Endometrial microvascular endothelial cells (primary cell): ENCODE results near the gene EXOC3L2. TPM values are rescaled to one million over a fixed set of nuclear protein-coding genes. Genes with fewer than 3 reads are reported as not detected.

Experiments
- in situ Hi-C: cut with HindIII; loops from 2 replicates; pipeline ENCODE4 v1.10.0; 2017; ENCODE audit warnings: low sequenced_read_pairs, low pct_unique_long_range_greater_than_20kb; ENCODE audit errors: inconsistent ontology term
- total RNA-seq: library from RNA; depleted of rRNA; stranded (reverse); fragments of >200 nt; gene quantifications from one replicate; pipeline ENCODE4 v1.2.3, GENCODE V29; 2015; ENCODE audit errors: inconsistent ontology term

EXOC3L2 gene
- total RNA-seq, 1 donor from 2014 or later, result 2.5 TPM

DNA sequence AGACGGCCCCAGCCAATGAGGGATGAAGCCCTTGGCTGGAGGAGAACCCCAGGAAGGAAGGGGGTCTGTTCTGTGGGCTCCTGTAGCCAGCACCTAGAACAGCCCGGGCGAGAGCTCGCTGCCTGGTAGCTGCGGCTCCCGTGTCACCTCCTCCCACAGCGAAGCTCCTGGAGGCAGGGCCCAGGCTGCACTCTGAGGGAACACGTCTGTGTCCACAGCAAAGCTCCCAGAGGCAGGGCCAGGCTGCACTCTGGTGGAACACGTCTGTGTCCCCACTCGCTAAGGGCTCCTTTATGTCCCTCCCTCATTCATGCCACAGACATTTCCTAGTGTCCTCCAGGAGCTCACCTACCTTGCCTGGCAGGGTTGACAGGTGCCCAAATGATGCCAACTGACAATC is 75.6 kb downstream of the EXOC3L2 start:
- in situ Hi-C loops, result no loop called here

DNA sequence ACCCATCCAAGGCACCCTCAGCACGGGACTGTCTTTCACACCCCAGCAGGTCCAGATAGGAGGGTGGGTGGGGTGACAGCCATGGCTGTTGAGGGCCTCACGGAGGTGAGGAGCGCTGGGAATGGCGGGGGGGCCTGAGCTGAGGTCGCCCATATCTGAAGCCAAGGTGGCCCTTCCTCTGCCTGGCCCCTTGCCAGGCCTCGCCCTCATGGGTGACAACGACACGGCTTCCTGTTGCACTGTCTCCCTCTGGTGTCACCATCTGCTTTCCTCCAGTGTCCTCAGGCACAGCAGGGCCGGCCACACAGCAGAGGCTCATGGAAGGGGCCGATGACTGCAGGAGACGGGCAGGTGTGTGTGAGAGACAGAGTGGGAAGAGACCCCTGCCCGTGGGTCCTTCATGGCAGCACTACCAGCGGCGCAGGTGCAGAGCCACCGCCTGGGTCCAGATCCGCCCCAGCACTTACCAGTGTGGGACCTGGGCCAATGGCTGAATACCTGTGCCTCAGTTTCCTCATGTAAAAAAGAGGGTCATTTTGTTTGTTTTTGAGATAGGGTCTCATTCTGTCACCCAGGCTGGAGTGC is 76.3 kb downstream of the EXOC3L2 start:
- in situ Hi-C loops, result no loop called here

DNA sequence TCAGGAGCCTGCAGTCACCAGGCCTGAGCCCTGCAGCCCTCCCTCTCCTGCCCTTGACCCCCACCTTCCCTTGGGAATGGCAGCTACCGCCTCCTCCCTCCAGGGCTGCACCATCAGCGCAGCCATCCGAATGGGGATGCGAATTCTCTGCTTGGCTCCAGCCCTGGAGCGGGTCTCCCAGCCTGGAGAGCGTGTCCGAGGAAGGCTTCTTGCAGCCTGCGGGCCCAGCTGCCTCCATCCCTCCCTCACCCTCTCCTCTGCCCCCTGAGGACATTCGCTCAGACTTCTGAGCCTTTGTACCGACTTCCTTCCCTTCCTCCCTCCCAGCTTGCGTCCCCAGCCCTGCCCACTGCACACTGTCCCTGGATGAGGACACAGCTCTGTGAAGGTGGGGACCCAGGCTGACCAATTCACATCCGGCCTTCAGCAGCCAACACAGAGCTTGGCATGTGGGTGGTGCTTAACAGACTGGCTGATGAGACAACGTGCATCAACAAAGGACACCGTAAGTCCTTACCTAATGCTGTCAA is 78.4 kb downstream of the EXOC3L2 start:
- in situ Hi-C loops, result no loop called here

DNA sequence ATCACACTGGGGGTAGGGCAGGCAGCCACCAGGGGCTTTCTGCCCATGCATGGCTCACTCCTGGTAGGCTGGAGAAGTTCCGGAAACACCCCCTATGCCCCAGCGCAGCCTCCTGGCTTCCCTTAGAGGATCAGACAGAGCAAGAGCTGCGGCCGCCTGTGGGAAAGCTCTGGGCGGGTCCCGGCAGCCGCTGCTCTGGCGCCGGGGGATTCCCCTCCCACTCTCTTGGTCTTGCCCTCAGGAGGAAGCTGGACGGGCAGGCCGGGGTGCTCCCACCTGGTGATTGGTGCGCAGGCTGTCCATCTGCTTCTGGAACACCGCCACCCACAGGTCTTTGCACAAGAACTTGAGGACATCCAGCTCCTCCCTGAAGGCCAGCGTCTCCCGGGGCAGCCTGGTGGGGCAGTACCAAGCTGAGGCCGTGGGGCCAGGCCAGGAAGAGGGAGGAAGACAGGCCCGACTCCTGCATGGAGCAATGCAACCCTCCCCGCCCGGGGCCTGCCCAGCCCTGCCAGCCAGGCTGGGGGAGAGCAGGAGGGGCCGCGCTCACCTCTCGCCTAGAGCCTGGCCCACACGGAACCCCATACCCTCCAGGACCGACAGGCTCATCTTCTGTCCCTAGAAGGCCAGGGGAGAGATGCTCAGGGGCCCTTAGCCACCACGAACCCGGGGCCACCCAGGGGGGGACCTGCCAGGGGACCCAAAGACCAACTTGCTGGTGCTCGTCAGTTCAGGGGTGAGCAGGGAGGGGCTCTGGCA is 80.5 kb downstream of the EXOC3L2 start:
- in situ Hi-C loops, result no loop called here

DNA sequence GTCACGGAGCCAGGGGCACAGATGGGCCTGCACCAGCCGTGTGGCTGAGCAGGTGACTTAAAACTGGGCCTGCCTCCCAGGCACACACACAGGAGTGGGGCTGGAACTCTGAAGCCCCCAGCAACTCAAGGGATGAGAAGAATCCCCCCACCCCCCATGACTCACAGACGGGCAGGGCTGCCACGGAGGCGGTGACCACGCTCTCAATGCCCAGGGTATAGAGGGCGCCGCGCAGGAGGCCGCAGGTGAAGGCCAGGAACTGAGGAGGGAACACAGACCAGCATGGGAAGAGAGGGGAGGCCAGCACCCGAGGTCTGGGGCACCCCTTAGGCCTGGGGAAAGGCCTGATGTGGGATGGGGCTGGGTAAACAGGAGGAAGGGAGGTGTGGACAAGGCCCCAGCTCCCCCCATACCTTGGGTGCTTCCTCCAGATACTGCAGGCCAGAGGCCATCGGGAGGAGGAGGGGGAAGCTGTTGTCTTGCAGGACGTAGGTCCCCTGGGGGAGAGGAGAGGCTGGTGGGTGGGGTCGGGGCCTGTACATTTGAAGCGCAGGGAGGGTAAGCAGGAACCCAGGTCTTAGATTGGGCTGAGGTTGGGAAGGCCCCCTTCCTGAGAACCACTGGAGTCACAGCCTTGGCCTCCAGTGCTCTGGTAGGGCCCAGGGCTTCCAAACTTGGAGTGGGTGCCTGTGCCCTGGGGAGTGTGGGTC is 81.3 kb downstream of the EXOC3L2 start:
- in situ Hi-C loops, result no loop called here

DNA sequence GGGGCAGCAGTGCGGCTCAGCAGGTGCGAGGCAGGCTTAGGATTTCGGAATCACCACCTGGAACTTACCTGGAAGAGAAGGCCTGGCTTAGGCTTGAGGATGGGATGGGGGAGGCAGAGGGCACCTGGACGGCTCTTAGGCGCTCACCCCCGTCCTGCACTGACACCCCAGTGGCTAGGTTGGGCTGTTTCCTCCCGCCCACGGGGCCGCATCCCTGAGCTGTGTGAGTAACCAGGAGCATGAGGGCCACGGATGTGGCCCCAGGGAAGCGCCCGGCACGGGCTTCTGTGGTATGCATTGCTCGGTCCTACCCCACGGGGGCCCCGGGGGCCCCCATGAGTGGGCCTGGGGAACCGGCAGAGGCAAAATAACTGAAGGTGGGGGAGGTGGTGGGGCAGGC is 82.1 kb downstream of the EXOC3L2 start:
- in situ Hi-C loops, result no loop called here

DNA sequence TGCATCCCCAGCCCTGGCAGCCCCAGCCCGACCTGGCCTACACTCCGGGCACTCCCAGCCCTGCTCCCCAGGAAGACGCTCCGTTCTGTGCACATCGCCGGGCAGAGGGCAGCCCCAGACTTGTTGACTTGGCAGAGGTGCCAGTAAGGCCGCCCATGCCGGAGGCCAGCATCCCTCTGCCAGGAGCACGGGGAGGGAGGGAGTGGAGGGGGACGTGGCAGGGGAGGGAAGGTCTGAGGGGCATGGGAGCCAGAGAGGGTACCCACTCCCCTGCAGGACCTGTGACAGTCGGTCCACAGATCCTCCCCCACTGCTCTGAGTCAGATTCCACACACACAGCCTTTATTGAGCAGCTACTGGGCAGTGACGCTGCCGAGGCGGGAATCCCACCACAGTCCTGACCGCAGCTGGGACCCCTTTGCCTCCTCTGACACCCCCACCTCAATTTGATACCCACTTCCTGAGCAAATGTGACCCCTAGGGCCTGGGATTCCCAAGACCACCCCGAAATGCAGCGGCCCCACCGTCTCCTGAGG is 82.5 kb downstream of the EXOC3L2 start:
- in situ Hi-C loops, result no loop called here

Other genes starting within 250 kb of the EXOC3L2 start
- gene RELB, start 243.9 kb downstream of the EXOC3L2 start, total RNA-seq, result 18.9 TPM
- 28.2 TPM for gene CLASRP, start 206.4 kb downstream of the EXOC3L2 start, total RNA-seq
- gene ZNF296, start 168.9 kb downstream of the EXOC3L2 start, total RNA-seq, result 0.74 TPM
- 61.5 TPM for gene GEMIN7, start 166.1 kb downstream of the EXOC3L2 start, total RNA-seq
- 28.2 TPM for gene PPP1R37, start 152.2 kb downstream of the EXOC3L2 start, total RNA-seq
- not detected for gene NKPD1, start 84.4 kb downstream of the EXOC3L2 start, total RNA-seq
- 8.8 TPM for gene TRAPPC6A, start 67.2 kb downstream of the EXOC3L2 start, total RNA-seq
- 2.5 TPM for gene BLOC1S3, start 66.6 kb downstream of the EXOC3L2 start, total RNA-seq
- gene MARK4, start 5.9 kb upstream of the EXOC3L2 start, total RNA-seq, result 12.7 TPM
- gene CKM, start 77.5 kb upstream of the EXOC3L2 start, total RNA-seq, result not detected
- gene KLC3, start 95.3 kb upstream of the EXOC3L2 start, total RNA-seq, result not detected
- gene ERCC2, start 125.2 kb upstream of the EXOC3L2 start, total RNA-seq, result 73.3 TPM
- gene PPP1R13L, start 159.7 kb upstream of the EXOC3L2 start, total RNA-seq, result 28.9 TPM
- 13.8 TPM for gene POLR1G, start 161.2 kb upstream of the EXOC3L2 start, total RNA-seq
- gene ERCC1, start 178.5 kb upstream of the EXOC3L2 start, total RNA-seq, result 109 TPM
- 0.84 TPM for gene FOSB, start 222.6 kb upstream of the EXOC3L2 start, total RNA-seq